Mucosa of rectum (tissue), 2 donors: ENCODE data around the gene ARHGAP4.

Source experiments
- H3K27ac ChIP-seq, 2 donors: one replicate each; pipeline ENCODE4 v1.7.0; 2013; ENCODE audit warnings: inconsistent platforms in 2 of 2, low read depth in 2 of 2, low read length in 2 of 2
- H3K27me3 ChIP-seq, 2 donors: one replicate each; pipeline ENCODE4 v1.7.0; 2013; ENCODE audit warnings: low read length in 2 of 2; ENCODE audit not compliant: control insufficient read depth in 2 of 2, insufficient read depth in 2 of 2
- H3K36me3 ChIP-seq, 2 donors: one replicate each; pipeline ENCODE4 v1.7.0; 2013; ENCODE audit warnings: low read length in 2 of 2; ENCODE audit not compliant: control insufficient read depth in 2 of 2, insufficient read depth in 2 of 2
- H3K4me1 ChIP-seq, 2 donors: one replicate each; pipeline ENCODE4 v1.7.0; 2013; ENCODE audit warnings: low read length in 2 of 2, mild to moderate bottlenecking in 1 of 2; ENCODE audit not compliant: control insufficient read depth in 2 of 2, insufficient read depth in 2 of 2
- H3K4me3 ChIP-seq, 2 donors: one replicate each; pipeline ENCODE4 v1.7.0; 2013; ENCODE audit warnings: low read length in 2 of 2
- H3K9ac ChIP-seq, 2 donors: one replicate each; pipeline ENCODE4 v1.7.0; 2013; ENCODE audit warnings: low read length in 2 of 2, low read depth in 1 of 2, mild to moderate bottlenecking in 1 of 2
- H3K9me3 ChIP-seq, 2 donors: one replicate each; pipeline ENCODE4 v1.7.0; 2013; ENCODE audit warnings: low read length in 2 of 2; ENCODE audit not compliant: control insufficient read depth in 2 of 2
- donor health status: healthy.
- donor health status: Normal muscosa, but diverticular disease.

Gene ARHGAP4

GRCh38 chrX:153963546-153963945 lies 37.5 kb upstream of the ARHGAP4 start:
- H3K27me3 ChIP-seq, result no peaks in the 10 kb centered on the region
- peaks cover 22 to 48% of the 10 kb centered on the region in 2 donors for H3K36me3 ChIP-seq
- H3K4me3 ChIP-seq, result no peak overlapping the region
- H3K4me1 ChIP-seq, result peaks cover 14 to 18% of the 10 kb centered on the region in 2 donors
- H3K9me3 ChIP-seq, result no peaks in the 10 kb centered on the region
- H3K9ac ChIP-seq, result no peak overlapping the region
- no peak overlapping the region for H3K27ac ChIP-seq

DNA sequence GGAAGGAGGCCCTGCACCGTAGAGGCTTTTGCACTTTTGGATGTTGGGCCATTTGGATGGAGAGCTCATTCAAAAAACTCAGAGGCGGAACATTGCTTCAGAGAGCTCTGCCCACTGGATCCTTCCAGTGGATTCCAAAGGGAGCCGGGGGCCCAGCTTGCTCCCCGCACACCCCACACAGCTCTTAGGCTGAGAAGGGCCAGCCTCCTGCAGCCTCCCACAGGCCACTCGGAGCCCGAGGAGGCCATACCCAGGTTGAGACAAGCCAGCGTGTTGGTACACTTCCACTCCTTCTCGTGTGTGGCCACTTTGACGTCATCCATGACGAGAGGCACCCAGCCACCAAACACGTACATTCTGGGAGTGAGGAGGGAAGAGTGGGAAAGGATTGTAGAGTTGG lies 35.2 kb upstream of the ARHGAP4 start:
- Histone ChIP-seq H3K27me3 (no peaks in the 10 kb centered on the region), H3K9me3 (no peaks in the 10 kb centered on the region), H3K27ac (no peak overlapping the region), H3K9ac (no peak overlapping the region), H3K4me3 (no peak overlapping the region), H3K36me3 (peaks cover 38 to 69% of the 10 kb centered on the region in 2 donors), H3K4me1 (peaks cover 0 to 2% of the 10 kb centered on the region in 2 donors)

DNA sequence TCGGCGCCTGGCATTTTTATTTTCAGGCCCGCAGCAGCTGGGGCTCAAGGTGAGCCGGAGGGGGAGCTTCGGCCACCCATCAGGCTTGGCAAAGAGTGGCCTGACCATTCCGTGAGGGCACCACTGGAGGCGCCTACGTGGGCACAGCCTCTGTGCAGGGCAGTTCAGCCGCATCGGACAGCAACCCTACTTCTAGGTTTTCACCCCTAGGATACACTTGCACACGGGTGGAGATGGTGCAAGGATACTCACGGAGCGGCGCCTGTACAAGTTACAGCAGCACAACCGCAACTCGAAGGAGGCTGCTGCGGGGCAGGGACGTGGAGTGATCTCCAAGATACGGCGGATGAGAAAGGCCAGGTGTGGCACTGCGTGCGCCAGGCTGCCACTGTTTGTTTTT lies 34.7 kb upstream of the ARHGAP4 start:
- Histone ChIP-seq H3K36me3 (peaks cover 43 to 74% of the 10 kb centered on the region in 2 donors), H3K9me3 (no peaks in the 10 kb centered on the region), H3K27ac (no peak overlapping the region)

DNA sequence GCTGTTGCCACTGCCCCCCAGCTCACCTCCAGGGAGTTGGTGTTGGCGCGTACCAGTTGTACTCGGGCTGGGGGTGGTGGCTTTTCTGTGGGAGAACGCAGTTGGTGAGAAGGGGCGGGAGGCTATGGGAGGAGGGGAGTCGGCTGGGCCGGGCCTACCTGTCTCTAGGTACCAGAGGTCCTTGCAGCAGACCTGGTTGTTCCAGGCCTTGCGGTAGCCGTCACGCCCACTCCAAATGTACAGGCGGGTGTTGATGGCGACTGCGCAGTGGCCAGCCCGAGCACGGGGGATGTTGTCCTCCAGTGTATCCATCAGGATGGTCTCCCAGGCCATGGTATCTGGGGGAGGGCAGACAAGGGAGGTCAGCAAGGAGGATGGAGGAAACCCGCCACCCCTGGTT lies 34.0 kb upstream of the ARHGAP4 start:
- no peaks in the 10 kb centered on the region for H3K9me3 ChIP-seq
- peaks cover 47 to 80% of the 10 kb centered on the region in 2 donors for H3K36me3 ChIP-seq
- no peaks in the 10 kb centered on the region for H3K27me3 ChIP-seq
- H3K4me3 ChIP-seq, result no peak overlapping the region
- no peak overlapping the region for H3K9ac ChIP-seq
- H3K4me1 ChIP-seq, result no peaks in the 10 kb centered on the region
- no peak overlapping the region for H3K27ac ChIP-seq

More for the DNA sequence above, 34.7 kb upstream of the ARHGAP4 start:
- Histone ChIP-seq H3K4me3 (no peak overlapping the region), H3K27me3 (no peaks in the 10 kb centered on the region), H3K9ac (no peak overlapping the region), H3K4me1 (no peaks in the 10 kb centered on the region)

DNA sequence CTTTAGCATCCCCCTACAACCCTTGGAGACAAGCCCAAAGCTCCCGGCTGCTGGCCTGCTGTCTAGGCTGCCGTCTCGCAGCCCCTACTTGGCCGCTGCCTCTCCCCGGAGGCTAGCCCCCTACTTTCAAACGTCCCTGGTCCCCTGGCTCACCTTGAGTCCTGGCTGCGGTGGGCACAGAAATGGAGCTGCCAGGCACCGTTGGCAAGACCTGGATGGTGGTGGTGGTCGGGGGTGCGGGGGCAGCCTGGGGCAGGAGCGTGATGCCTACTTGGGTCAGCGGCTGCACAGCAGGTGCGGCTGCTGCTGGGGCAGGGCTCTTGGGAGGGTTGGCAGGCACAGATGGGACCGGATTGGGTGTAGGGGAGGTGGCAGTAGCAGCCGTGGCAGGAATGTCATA lies 33.6 kb upstream of the ARHGAP4 start:
- H3K27me3 ChIP-seq, result no peaks in the 10 kb centered on the region
- no peaks in the 10 kb centered on the region for H3K9me3 ChIP-seq
- peaks cover 47 to 81% of the 10 kb centered on the region in 2 donors for H3K36me3 ChIP-seq
- H3K9ac ChIP-seq, result no peak overlapping the region
- no peaks in the 10 kb centered on the region for H3K4me1 ChIP-seq
- H3K27ac ChIP-seq, result no peak overlapping the region
- no peak overlapping the region for H3K4me3 ChIP-seq

DNA sequence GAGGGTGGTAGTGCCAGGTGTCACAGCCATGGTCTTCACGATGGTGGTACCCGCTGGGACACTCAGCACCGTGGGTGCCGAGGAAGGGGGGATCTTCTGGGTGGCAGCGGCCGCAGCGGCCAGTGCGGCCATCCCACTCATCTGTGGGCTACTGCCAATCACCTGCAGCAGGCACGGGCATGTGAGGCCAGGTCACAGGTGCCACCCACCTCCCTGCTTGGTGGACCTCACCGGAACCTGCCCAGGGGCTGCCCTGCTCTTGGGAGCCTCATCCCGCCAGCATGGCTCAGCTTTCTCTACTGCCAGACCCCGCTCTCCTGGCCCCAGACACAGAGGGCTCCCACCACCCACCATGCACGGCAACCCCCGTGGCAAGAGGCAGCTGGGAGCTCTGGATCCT lies 32.5 kb upstream of the ARHGAP4 start:
- no peaks in the 10 kb centered on the region for H3K4me1 ChIP-seq
- H3K9me3 ChIP-seq, result no peaks in the 10 kb centered on the region
- H3K27me3 ChIP-seq, result no peaks in the 10 kb centered on the region
- no peak overlapping the region for H3K9ac ChIP-seq
- H3K4me3 ChIP-seq, result no peak overlapping the region
- H3K27ac ChIP-seq, result no peak overlapping the region
- H3K36me3 ChIP-seq, result peaks cover 49 to 89% of the 10 kb centered on the region in 2 donors

DNA sequence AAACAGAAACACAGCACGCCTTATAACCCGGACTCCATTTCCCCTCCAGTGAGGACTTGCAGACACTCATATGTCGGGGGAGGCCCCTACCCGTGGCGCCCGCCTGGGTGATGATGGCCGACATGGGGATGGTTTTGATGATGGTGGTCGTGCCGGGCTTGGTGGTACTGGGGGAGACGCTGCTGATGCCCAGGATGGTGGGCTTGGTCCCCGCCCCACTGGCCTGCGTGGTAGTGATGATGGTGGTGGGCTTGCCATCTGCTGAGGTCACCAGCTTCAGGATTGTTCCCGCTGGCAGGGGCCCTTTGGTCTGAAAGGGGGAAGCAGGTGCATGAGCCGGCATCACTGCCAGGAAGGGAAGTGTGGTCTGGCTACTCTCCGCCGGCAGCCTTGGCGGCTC lies 31.2 kb upstream of the ARHGAP4 start:
- Histone ChIP-seq H3K9me3 (no peaks in the 10 kb centered on the region), H3K36me3 (peaks cover 48 to 78% of the 10 kb centered on the region in 2 donors)

DNA sequence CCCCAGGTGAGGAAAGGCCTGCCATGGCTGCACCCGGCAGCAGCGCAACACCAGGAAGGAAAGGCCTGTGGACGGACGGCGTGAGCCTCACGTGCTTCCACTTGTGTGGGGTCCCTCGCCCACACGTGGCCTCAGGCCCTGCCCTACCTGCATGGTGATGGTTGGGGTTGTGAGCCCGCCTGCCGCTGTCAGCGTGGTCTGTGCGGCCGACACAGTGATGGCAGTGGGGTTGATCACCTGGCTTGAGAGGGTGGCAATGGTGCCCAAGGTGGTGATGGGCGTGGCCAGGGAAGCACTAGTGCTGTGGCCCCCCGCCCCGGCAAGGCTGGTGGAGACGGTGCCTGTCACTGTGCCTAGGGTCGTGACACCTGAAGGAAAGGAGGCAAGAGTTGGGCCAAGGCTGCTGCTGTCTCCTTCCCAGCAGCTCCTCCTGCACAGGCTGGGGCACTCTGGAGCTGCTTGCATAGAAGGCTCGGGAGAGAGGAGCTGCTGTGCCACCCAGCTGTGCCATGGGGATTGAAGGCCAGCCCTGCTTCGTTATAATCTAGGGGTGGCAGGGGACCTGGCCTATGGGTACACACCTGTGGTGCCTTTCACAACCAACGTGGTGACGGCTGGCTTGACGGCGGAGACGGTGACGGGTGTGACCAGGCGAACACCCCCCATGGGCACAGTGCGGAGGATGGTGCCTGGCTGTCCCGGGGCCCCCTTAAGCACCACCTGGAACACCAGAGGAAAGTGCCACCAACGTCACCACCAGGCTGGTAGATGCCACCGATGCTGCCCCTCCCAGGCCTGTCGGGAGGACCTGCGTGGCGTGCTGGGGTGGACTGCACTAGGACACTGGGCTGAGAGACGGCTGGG lies 30.2 kb upstream of the ARHGAP4 start:
- H3K27ac ChIP-seq, result no peak overlapping the region
- peaks cover 50 to 78% of the 10 kb centered on the region in 2 donors for H3K36me3 ChIP-seq
- peaks cover 0 to 3% of the 10 kb centered on the region in 2 donors for H3K4me1 ChIP-seq
- no peaks in the 10 kb centered on the region for H3K27me3 ChIP-seq
- H3K4me3 ChIP-seq, result no peak overlapping the region
- no peaks in the 10 kb centered on the region for H3K9me3 ChIP-seq
- H3K9ac ChIP-seq, result no peak overlapping the region

More for the DNA sequence above, 31.2 kb upstream of the ARHGAP4 start:
- Histone ChIP-seq H3K27me3 (no peaks in the 10 kb centered on the region), H3K4me3 (no peak overlapping the region), H3K27ac (no peak overlapping the region), H3K4me1 (peaks cover 0 to 3% of the 10 kb centered on the region in 2 donors), H3K9ac (no peak overlapping the region)

DNA sequence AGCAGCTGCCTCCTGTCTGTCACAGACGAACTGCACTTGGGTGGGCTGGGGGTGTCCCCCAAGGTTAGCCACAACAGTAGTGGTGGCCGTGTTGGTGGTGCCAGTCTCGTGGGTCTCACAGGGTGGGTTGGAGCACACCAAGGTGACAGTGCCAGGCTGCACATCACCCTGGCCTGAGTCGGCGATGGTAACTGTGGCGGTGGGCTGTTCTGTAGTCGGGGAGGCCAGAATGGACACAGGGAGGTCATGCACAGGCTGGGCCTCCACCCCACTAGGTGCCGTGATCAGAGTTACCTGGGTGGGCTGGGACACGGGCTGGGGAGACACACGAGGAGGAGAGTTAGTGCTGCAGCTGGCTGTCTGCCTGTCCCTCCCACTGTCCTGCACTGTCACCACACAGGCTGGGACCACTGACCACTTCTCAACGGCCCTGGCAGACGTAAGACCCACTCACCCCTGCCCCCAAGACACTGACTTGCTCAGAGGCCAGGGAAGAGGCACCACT lies 29.2 kb upstream of the ARHGAP4 start:
- Histone ChIP-seq H3K27ac (no peak overlapping the region), H3K36me3 (peaks cover 52 to 79% of the 10 kb centered on the region in 2 donors), H3K9ac (no peak overlapping the region), H3K9me3 (no peaks in the 10 kb centered on the region), H3K4me1 (peaks cover 0 to 3% of the 10 kb centered on the region in 2 donors), H3K4me3 (no peak overlapping the region), H3K27me3 (no peaks in the 10 kb centered on the region)

DNA sequence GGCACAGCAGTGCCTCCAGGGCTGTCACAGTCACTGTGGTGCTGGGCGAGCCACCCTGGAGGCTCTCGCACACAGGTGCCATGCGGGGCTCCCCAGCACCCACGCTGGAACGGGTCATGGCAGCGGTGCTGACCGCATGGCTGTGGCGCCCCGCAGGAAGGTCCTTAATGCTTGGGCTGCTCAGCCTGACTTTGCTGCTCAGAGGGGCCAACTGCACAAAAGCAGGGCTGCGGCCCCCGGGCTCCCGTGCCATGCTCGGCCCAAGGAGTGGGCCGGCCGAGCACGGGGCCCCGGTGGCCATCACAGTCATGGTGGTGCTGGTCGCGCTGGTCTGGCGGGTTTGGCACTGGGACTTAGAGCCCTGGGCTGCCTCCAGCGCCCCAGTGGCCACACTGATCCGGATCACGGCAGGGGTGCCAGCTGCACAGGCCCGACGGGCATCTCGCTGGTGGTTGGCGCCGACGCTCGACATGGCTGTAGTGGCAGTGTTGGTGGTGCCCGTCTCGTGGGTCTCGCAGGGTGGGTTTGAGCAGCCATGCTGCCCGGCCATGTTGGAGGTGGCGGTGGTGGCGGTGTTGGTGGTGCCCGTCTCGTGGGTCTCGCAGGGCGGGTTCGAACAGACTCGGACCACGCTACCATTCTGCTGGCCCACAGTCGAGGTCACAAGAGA lies 28.6 kb upstream of the ARHGAP4 start:
- Histone ChIP-seq H3K9ac (no peak overlapping the region), H3K4me3 (no peak overlapping the region), H3K27me3 (no peaks in the 10 kb centered on the region), H3K9me3 (no peaks in the 10 kb centered on the region), H3K36me3 (peaks cover 48 to 79% of the 10 kb centered on the region in 2 donors), H3K4me1 (peaks cover 0 to 3% of the 10 kb centered on the region in 2 donors), H3K27ac (no peak overlapping the region)
